ENCODE data around the gene MCCC2. TPM values are rescaled to one million over a fixed set of nuclear protein-coding genes. Genes with fewer than 3 reads are reported as not detected.

The MCCC2 gene
- total RNA-seq, 2 experiments from 2014 or later, result 34.7 to 61.2 TPM

DNA sequence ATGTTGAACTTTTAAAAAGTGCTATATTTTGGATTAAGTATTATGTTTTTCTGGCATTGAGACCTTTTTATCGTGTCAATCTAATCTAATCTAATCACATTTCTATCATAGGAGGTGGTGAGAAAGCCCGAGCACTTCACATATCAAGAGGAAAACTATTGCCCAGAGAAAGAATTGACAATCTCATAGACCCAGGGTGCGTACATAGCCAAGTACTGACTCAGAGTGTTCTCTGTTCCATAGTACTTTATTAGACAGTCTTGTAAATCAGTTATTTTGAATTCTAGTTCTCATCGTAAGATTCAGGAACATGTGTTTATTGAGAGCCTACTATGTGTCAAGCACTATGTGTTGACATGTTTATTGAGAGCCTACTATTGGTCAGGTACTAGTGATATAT lies 9.0 kb downstream of the MCCC2 start:
- Histone ChIP-seq H3K9me3 (ENCODE audit: low read length) (no peaks in the 10 kb centered on the region), H3K9me2 (ENCODE audit: insufficient read depth, low read length) (no peaks in the 10 kb centered on the region), H3K4me3 (ENCODE audit: low read depth, low read length, poor library complexity, severe bottlenecking) (no peak overlapping the region), H4K20me1 (ENCODE audit: insufficient read depth, low read length) (no peaks in the 10 kb centered on the region), H3K79me2 (ENCODE audit: insufficient read depth, low read depth, low read length) (peaks cover 2% of the 10 kb centered on the region; the same call in 1 of the 2 replicates), H3K27ac (ENCODE audit: low read depth, low read length, poor library complexity, severe bottlenecking) (no peak overlapping the region), H3K4me2 (ENCODE audit: low read length) (no peak overlapping the region), H2AFZ (ENCODE audit: low read length) (no peak overlapping the region), H3K4me1 (ENCODE audit: insufficient read depth, low read length, poor library complexity, severe bottlenecking) (no peaks in the 10 kb centered on the region), H3K36me3 (ENCODE audit: insufficient read depth, low read length) (peaks cover 67% of the 10 kb centered on the region)
- TF ChIP-seq, protein P1, sequence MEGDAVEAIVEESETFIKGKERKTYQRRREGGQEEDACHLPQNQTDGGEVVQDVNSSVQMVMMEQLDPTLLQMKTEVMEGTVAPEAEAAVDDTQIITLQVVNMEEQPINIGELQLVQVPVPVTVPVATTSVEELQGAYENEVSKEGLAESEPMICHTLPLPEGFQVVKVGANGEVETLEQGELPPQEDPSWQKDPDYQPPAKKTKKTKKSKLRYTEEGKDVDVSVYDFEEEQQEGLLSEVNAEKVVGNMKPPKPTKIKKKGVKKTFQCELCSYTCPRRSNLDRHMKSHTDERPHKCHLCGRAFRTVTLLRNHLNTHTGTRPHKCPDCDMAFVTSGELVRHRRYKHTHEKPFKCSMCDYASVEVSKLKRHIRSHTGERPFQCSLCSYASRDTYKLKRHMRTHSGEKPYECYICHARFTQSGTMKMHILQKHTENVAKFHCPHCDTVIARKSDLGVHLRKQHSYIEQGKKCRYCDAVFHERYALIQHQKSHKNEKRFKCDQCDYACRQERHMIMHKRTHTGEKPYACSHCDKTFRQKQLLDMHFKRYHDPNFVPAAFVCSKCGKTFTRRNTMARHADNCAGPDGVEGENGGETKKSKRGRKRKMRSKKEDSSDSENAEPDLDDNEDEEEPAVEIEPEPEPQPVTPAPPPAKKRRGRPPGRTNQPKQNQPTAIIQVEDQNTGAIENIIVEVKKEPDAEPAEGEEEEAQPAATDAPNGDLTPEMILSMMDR (conservative IDR thresholded peaks at IDR 0.05; ENCODE audit: low read length), result no peak
- no peak for TF ChIP-seq EZH2phosphoT487 (IDR thresholded peaks at IDR 0.05; ENCODE audit: borderline replicate concordance, low read depth, low read length)
- DNase-seq (ENCODE audit: low spot score), result no peak
- BruUV-seq (replicated peaks), result no TSS peak
- ChIA-PET CTCF (ENCODE audit: unreplicated experiment) (no interaction called here), POLR2A (no interaction called here)
- intact Hi-C loops (cut with micrococcal nuclease; ENCODE audit: unreplicated experiment), result no loop called here

DNA sequence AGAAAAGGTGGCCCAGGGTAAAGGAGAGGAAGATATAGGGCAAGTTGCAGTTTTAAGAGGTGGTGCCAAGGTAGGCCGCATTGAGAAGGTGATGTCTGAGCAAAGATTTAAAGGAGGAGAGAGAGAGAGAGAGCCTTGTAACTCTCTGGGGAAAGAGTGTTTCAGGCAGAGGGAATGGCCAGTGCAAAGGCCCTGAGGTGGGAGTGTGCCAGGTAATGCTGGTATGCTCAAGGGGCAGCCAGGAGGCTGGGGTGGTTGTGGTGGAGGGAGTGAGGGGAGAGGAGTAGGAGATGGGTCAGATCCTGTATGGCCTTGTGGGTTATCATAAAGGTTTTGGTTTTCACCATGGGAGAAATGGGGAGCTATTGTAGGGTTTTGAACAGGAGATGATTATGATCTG lies 9.9 kb downstream of the MCCC2 start:
- TF ChIP-seq, protein P1 (conservative IDR thresholded peaks at IDR 0.05; ENCODE audit: low read length), result no peak
- no peak for TF ChIP-seq EZH2phosphoT487 (IDR thresholded peaks at IDR 0.05; ENCODE audit: borderline replicate concordance, low read depth, low read length)
- no peak for DNase-seq (ENCODE audit: low spot score)
- no TSS peak for BruUV-seq (replicated peaks)
- ChIA-PET CTCF (ENCODE audit: unreplicated experiment) (no interaction called here), POLR2A (no interaction called here)
- H3K4me1 ChIP-seq (ENCODE audit: insufficient read depth, low read length, poor library complexity, severe bottlenecking), result no peaks in the 10 kb centered on the region
- intact Hi-C loops (cut with micrococcal nuclease; ENCODE audit: unreplicated experiment), result no loop called here
- no peak overlapping the region for H3K27ac ChIP-seq (ENCODE audit: low read depth, low read length, poor library complexity, severe bottlenecking)
- H3K9me2 ChIP-seq (ENCODE audit: insufficient read depth, low read length), result no peaks in the 10 kb centered on the region
- H3K4me2 ChIP-seq (ENCODE audit: low read length), result no peak overlapping the region
- H4K20me1 ChIP-seq (ENCODE audit: insufficient read depth, low read length), result no peaks in the 10 kb centered on the region
- peaks cover 76% of the 10 kb centered on the region for H3K36me3 ChIP-seq (ENCODE audit: insufficient read depth, low read length)
- H3K79me2 ChIP-seq (ENCODE audit: insufficient read depth, low read depth, low read length), result no peaks in the 10 kb centered on the region; the same call in 1 of the 2 replicates
- no peaks in the 10 kb centered on the region for H3K9me3 ChIP-seq (ENCODE audit: low read length)
- no peak overlapping the region for H3K4me3 ChIP-seq (ENCODE audit: low read depth, low read length, poor library complexity, severe bottlenecking)
- no peak overlapping the region for H2AFZ ChIP-seq (ENCODE audit: low read length)

DNA sequence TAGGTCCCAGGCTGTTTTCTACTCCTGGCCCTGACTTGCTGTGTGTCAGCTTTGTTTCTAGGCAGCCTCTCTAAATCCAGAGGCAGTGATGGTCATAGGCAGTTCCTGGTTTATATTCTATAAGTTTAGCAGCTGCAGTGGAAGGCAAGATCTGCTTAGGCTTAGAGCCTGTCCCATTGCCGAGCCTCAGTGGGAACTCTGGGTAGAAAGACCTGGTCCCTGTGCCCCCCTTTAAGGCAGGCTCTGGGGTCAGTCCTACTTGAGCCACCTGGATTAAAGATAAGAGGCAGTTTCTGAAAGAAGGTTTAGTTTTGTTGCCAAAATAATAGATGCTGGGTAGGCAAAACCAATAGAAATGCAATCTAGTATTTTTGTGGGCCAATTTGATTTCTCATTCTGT lies 13.6 kb downstream of the MCCC2 start:
- Histone ChIP-seq H3K36me3 (ENCODE audit: insufficient read depth, low read length) (peaks cover 82% of the 10 kb centered on the region), H3K9me2 (ENCODE audit: insufficient read depth, low read length) (no peaks in the 10 kb centered on the region), H3K27ac (ENCODE audit: low read depth, low read length, poor library complexity, severe bottlenecking) (no peak overlapping the region), H3K4me1 (ENCODE audit: insufficient read depth, low read length, poor library complexity, severe bottlenecking) (no peaks in the 10 kb centered on the region), H3K4me2 (ENCODE audit: low read length) (no peak overlapping the region), H4K20me1 (ENCODE audit: insufficient read depth, low read length) (no peaks in the 10 kb centered on the region), H2AFZ (ENCODE audit: low read length) (no peak overlapping the region), H3K9me3 (ENCODE audit: low read length) (no peaks in the 10 kb centered on the region), H3K4me3 (ENCODE audit: low read depth, low read length, poor library complexity, severe bottlenecking) (no peak overlapping the region), H3K79me2 (ENCODE audit: insufficient read depth, low read depth, low read length) (no peaks in the 10 kb centered on the region)
- intact Hi-C loops (cut with micrococcal nuclease; ENCODE audit: unreplicated experiment), result no loop called here
- TF ChIP-seq, protein P1 (conservative IDR thresholded peaks at IDR 0.05; ENCODE audit: low read length), result no peak
- no peak for TF ChIP-seq EZH2phosphoT487 (IDR thresholded peaks at IDR 0.05; ENCODE audit: borderline replicate concordance, low read depth, low read length)
- BruUV-seq (replicated peaks), result no TSS peak
- ChIA-PET CTCF (ENCODE audit: unreplicated experiment) (interaction anchor here (1.0 to 1.4 kb wide), 2 partner anchors 8 to 15 kb away, joined by 3 to 4 read pairs; no protein-coding TSS in a partner anchor), POLR2A (interaction anchor here (1.0 kb wide), 1 partner anchor 13 kb away, joined by 7 read pairs; no protein-coding TSS in a partner anchor)
- DNase-seq (ENCODE audit: low spot score), result no peak
